Spinal cord (tissue), 10 donors: ENCODE measurements around the gene ST6GALNAC3. TPM values are rescaled to one million over a fixed set of nuclear protein-coding genes. Genes with fewer than 3 reads are reported as not detected.
A peak's percentile ranks its signal among the peaks of the same experiment; 100 is the strongest.

Experiments used
- DNase-seq, 6 donors: peaks; one replicate each; pipeline versions ENCODE4 v3.0.0 to v3.0.0-alpha.2; 2013 to 2015; ENCODE audit warnings: low spot score in 6 of 6, low read depth in 4 of 6
- H3K27ac ChIP-seq: one replicate; pipeline ENCODE4 v1.5.1; 2013; ENCODE audit warnings: low read depth, low read length, control low read depth
- H3K27me3 ChIP-seq: one replicate; pipeline ENCODE4 v1.6.1; 2013; ENCODE audit warnings: low read length; ENCODE audit not compliant: control insufficient read depth, insufficient read depth
- H3K36me3 ChIP-seq: one replicate; pipeline ENCODE4 v1.6.1; 2013; ENCODE audit warnings: low read length; ENCODE audit not compliant: control insufficient read depth, insufficient read depth
- H3K4me1 ChIP-seq: one replicate; pipeline ENCODE4 v1.6.1; 2013; ENCODE audit warnings: low read length; ENCODE audit not compliant: control insufficient read depth, insufficient read depth
- H3K4me3 ChIP-seq: one replicate; pipeline ENCODE4 v1.5.1; 2013; ENCODE audit warnings: low read depth, low read length, control low read depth
- H3K9me3 ChIP-seq: one replicate; pipeline ENCODE4 v1.6.1; 2013; ENCODE audit warnings: low read length; ENCODE audit not compliant: control insufficient read depth, insufficient read depth
- WGBS: methylation state at CpG from one replicate; pipeline ENCODE4 v1.1.5; 2013; ENCODE audit warnings: missing lambda C conversion rate; ENCODE audit not compliant: insufficient coverage; 5-methylcytosine and 5-hydroxymethylcytosine counted together
- polyA plus RNA-seq, 2 donors: library from polyadenylated mRNA; unstranded; fragments of 120-200 nt; gene quantifications; one replicate each; pipeline ENCODE4 v1.2.1, GENCODE V29; 2013; ENCODE audit not compliant: insufficient read length in 2 of 2
- total RNA-seq, 2 donors: library from RNA; depleted of rRNA in 1 of 2; stranded (reverse); fragments of 120-200 nt in 1 of 2; fragments of >200 nt in 1 of 2; gene quantifications; one replicate each; pipeline versions ENCODE4 v1.2.3 to v1.2.4, GENCODE V29; 2013 to 2014
- donor health status: healthy.

Gene ST6GALNAC3
- total and polyA plus RNA-seq, 4 donors: 17.2 to 64.0 (median 26.0) TPM

DNA sequence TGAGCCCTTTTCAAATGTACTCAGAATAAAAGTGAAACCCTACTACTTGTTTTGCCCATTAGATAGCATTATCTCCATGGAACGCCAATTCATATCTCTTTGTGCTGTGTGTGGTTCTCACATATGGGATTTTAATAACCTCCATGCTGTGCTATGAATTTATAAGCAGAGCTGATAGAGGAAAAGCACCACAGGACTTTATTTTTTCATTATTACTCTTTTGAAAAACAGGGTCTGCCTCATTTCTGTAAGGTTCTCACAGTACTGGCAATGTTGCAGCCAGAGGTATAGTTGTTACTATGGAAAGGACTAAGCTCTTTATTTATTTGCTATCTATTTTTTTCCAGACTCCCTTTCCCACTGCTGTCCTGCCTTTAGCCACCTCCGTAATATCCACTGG lies 313.7 kb downstream of the ST6GALNAC3 start:
- peaks cover 8% of the 10 kb centered on the region for H3K4me1 ChIP-seq
- H3K9me3 ChIP-seq: no peaks in the 10 kb centered on the region
- no peaks in the 10 kb centered on the region for H3K27me3 ChIP-seq
- peak in 1 of 6 donors; percentile 81 for DNase-seq
- no peak overlapping the region for H3K27ac ChIP-seq
- no CpG with 5 or more reads among the region's 2 CpGs for WGBS
- no peaks in the 10 kb centered on the region for H3K36me3 ChIP-seq
- no peak overlapping the region for H3K4me3 ChIP-seq

DNA sequence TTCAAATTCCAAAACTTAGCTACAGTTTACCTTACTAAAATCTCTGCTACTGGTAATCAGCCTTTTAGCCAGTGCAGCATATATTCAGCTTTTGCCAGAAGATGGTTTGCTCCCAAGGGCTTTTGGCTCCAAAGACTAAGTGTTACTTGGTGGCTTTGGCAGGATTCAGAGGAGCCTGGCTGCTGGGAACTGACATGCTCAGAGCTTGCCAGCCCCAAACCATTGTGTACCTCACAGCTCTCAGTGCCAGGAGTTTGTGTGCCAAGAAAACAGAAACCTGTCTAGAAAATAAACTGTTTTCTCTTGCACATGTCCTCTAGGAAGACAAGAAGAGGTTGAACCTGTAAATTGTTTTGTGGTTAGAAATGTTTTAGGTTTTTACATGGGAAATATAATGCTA lies 315.9 kb downstream of the ST6GALNAC3 start:
- Histone ChIP-seq H3K27ac (no peak overlapping the region), H3K27me3 (no peaks in the 10 kb centered on the region), H3K9me3 (no peaks in the 10 kb centered on the region), H3K4me1 (peaks cover 8% of the 10 kb centered on the region), H3K4me3 (no peak overlapping the region), H3K36me3 (no peaks in the 10 kb centered on the region)
- peak; percentile 61 to 96 (median 68) for DNase-seq

DNA sequence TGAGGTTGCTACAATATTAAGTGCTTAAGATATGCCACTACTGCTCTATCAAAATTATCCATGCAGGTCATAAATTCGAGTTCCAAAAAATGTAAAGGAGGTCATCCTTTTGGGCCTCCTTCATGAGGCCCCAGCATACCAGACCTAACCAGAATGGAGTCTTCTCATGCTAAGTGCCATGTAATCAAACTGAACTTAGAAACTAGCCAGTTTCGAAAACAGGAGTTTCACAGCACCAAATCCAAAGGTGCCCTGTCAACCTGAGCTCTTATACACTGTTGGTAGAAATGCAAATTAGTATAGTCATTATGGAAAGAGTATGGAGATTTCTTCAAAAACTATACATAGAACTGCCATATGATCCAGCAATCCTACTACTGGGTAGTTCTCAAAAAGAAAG lies 320.5 kb downstream of the ST6GALNAC3 start:
- Histone ChIP-seq H3K4me3 (no peak overlapping the region), H3K4me1 (peaks cover 8% of the 10 kb centered on the region), H3K27ac (no peak overlapping the region), H3K36me3 (no peaks in the 10 kb centered on the region), H3K9me3 (no peaks in the 10 kb centered on the region), H3K27me3 (no peaks in the 10 kb centered on the region)
- no peak for DNase-seq
- whole genome bisulfite sequencing: no CpG with 5 or more reads among the region's 2 CpGs

DNA sequence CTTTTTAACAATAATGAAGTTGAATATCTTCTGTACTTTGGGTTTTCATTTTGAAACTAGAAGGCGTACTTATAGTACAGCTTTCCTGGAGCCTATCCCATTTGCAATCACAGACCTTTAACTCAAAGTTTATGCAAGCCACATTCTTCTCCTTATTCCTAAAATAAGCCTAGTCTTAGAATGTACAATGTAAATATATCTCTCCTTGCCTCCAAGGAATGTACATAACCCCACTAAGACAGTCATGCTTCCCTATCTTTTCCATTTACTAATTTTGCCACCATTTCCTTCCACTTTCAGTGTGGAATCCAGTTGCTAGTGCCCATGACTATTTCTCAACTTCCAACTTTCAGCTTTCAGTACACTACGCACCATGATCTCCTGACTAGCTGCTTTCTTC lies 327.6 kb downstream of the ST6GALNAC3 start:
- H3K27ac ChIP-seq: no peak overlapping the region
- no peaks in the 10 kb centered on the region for H3K9me3 ChIP-seq
- H3K27me3 ChIP-seq: no peaks in the 10 kb centered on the region
- H3K4me3 ChIP-seq: no peak overlapping the region
- H3K4me1 ChIP-seq: no peaks in the 10 kb centered on the region
- H3K36me3 ChIP-seq: no peaks in the 10 kb centered on the region
- DNase-seq: no peak
- 100% methylated on average over 1 of the region's 2 CpGs for WGBS

DNA sequence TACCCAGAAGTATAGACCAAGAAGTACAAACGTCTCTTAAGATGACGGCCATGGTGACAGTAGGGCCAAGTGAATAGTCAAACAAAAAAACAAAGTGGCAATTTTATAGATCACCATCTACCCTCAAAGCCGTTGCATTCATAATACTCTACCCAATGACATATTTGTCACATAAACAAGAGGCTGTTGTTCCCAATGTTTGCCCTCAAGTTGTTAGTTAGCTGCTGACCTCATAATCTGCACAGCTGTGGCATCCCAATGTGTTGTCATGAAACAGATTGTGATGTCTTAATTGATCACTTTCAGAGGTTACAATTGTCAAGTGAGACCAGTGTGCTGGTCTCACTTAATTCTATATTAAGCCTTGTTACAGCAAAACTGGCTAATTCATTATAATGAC lies 333.8 kb downstream of the ST6GALNAC3 start:
- Histone ChIP-seq H3K4me1 (no peaks in the 10 kb centered on the region), H3K9me3 (no peaks in the 10 kb centered on the region), H3K27ac (no peak overlapping the region), H3K4me3 (no peak overlapping the region), H3K27me3 (no peaks in the 10 kb centered on the region), H3K36me3 (no peaks in the 10 kb centered on the region)
- WGBS: 72% methylated on average over 3 of the region's 3 CpGs
- peak in 1 of 6 donors; percentile 54 for DNase-seq

DNA sequence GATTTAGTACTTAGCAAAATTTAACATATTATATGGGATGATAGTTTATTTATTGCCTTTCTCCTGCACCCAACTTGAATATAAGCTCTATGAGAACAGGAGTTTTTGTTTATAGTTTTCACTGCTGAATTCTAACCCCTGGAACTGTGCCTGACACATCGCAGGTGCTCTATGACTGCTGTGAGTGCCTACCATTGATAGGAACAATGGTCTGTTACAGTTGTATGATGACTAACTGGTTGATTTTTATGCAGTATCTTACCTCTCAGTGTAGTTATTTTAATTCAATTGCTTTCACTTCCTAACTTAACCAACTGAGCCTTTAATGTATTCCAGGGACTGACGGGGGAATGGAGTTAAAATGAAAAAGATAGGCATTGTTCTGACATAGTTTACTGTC lies 336.0 kb downstream of the ST6GALNAC3 start:
- DNase-seq: no peak
- no peaks in the 10 kb centered on the region for H3K4me1 ChIP-seq
- no CpG with 5 or more reads among the region's 2 CpGs for WGBS
- H3K36me3 ChIP-seq: no peaks in the 10 kb centered on the region
- H3K27ac ChIP-seq: no peak overlapping the region
- no peaks in the 10 kb centered on the region for H3K9me3 ChIP-seq
- H3K4me3 ChIP-seq: no peak overlapping the region
- no peaks in the 10 kb centered on the region for H3K27me3 ChIP-seq

DNA sequence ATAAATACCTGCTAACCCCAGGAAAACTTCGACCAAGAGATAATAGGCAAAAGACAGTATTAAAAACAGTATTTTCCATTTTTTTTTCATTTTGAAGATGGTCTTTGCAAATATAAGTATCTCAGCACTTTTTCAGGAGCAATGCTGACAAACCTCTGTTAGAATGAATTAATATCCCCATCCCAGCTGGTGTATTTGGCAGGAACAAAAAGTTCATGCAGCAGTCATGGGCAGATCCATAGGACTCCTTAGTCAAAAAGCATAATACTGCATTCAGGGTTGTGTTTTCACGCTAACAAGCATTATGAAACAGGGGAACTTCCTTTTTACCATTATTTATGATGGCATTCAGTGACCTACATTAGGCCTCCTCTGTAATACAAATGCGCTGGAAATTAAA lies 344.0 kb downstream of the ST6GALNAC3 start:
- DNase-seq: peak in 1 of 6 donors; percentile 31
- Histone ChIP-seq H3K4me1 (no peaks in the 10 kb centered on the region), H3K27me3 (no peaks in the 10 kb centered on the region), H3K4me3 (no peak overlapping the region), H3K9me3 (no peaks in the 10 kb centered on the region), H3K36me3 (no peaks in the 10 kb centered on the region), H3K27ac (no peak overlapping the region)
- WGBS: no CpG with 5 or more reads among the region's 3 CpGs

DNA sequence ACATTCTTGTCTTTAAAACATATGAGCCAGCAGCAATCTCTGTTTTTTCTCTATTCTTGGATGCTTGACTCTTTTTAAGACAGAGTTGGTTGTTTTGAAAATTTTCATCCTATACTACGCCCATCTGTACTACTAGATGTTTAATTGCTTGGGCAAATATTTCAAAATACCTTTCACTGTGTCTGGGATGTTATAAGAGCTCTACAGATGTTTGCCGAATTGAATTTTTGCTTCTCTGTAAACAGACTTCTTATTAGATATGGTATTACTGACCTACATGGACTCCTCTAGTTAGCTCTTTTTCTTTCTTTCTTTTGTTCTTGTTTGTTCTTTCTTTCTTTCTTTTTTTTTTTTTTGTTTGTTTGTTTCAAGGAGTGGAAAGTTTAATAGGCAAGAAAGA lies 345.1 kb downstream of the ST6GALNAC3 start:
- WGBS: no CpG with 5 or more reads among the region's 2 CpGs
- Histone ChIP-seq H3K9me3 (no peaks in the 10 kb centered on the region), H3K27me3 (no peaks in the 10 kb centered on the region), H3K27ac (no peak overlapping the region), H3K36me3 (no peaks in the 10 kb centered on the region), H3K4me3 (no peak overlapping the region), H3K4me1 (no peaks in the 10 kb centered on the region)
- no peak for DNase-seq

DNA sequence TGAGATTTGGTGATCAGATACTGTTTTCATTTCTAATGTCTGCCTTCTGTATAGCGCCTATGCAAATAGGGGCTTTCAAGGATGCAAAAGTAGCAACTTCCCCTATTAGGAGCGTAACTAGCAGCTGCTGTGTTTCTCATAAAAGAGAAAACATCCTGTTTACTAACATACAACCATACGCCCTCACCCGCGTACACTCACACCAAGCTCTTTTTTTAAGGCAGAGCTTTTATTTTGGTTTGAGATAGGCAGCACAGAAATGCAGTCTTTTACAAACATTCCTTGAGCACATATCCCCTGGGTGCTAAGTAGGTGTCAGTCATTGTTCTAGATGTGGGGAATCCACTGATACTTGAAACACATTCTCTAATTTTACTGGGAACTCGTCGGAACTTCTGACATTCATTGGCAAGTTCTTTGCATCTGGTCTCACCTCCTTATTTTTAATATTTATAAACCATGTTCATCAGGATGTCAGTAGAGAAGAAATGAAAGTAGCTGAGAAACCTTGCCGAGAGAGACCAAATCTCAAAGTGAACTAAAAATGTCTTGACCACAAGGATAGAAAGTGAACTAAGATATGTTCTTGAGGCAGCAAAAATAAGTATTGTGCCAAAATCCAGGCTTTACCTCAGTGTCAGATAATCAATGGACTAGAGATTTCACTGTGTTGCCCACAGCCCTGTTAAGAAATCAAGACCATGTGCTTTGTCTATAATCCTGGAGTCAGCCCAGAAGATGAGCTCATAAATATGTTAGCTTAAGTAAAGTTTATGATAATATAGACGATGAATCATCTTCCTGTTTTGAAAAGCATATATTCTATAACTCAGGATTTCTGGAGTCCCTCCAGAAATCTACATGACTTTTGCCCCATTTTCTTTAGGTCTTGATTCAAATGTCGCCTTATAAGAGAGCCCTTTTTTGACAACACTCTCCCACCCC lies 350.9 kb downstream of the ST6GALNAC3 start:
- H3K4me3 ChIP-seq: no peak overlapping the region
- no peaks in the 10 kb centered on the region for H3K36me3 ChIP-seq
- WGBS: 80% methylated on average over 1 of the region's 10 CpGs
- no peaks in the 10 kb centered on the region for H3K9me3 ChIP-seq
- no peaks in the 10 kb centered on the region for H3K4me1 ChIP-seq
- no peak overlapping the region for H3K27ac ChIP-seq
- DNase-seq: peak in 1 of 6 donors; percentile 15
- H3K27me3 ChIP-seq: no peaks in the 10 kb centered on the region

DNA sequence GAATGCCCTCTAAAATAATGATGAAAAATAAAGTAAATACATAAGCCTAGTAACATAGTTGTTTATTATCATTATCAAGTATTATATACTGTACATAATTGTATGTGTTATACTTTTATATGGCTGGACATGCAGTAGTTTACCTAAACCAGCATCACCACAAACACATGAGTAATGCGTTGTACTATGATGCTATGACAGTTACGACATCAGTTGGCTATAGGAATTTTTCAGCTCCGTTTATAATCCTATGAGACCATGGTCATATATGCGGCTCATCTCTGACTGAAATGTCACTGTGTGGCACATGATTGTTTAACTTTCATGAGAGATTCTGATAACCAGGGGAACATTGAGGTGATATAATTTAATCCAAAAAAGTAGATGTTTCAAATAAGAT lies 352.1 kb downstream of the ST6GALNAC3 start:
- H3K27ac ChIP-seq: no peak overlapping the region

More for the DNA sequence above, 352.1 kb downstream of the ST6GALNAC3 start:
- WGBS: 100% methylated on average over 3 of the region's 4 CpGs
- Histone ChIP-seq H3K4me1 (no peaks in the 10 kb centered on the region), H3K27me3 (no peaks in the 10 kb centered on the region), H3K36me3 (no peaks in the 10 kb centered on the region), H3K4me3 (no peak overlapping the region), H3K9me3 (no peaks in the 10 kb centered on the region)
- no peak for DNase-seq
